Superior temporal gyrus (tissue), 1 donor: ENCODE data around the gene EVL.

Experiments
- DNase-seq: peaks from one replicate; pipeline ENCODE4 v3.0.0-alpha.2; 2016; ENCODE audit errors: extremely low spot score

The EVL gene

DNA sequence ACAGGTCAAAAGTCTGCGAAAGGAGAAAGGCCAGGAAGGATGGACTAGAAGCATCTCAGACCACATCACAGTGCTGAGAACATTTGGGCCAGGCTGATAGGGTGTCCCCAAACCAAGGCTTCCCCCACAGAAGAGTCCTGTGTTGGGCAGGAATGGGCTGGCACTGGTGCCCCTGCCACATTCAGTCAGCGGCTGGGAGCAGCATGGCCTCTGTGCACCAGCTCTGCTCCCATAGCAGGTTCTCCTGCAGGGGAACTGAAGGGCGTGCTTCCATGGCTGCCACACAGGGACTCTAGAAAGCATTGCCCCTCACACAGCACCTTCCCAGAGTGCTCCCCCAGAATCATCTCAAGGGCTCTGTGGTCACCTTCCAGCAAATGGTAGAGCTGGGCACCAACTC is 17.5 kb downstream of the EVL start:
- no peak for DNase-seq

DNA sequence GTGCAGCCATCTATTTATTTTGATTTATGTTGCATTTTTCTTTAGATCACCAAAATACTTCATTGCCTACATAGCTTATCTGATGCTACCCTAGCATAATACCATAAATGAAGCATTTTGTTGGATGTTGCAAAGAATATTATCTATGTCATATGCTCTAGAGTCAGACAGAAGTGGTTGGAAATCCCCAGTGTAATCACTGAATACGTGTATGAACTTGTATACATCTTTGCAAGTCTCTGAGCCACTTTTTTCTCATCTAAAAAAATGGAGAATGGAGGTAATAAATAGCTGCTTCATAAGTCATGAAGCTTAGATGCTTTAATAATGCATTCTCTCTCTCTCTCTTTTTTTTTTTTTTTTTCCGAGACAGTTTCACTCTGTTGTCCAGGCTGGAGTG is 18.5 kb downstream of the EVL start:
- DNase-seq, result no peak

DNA sequence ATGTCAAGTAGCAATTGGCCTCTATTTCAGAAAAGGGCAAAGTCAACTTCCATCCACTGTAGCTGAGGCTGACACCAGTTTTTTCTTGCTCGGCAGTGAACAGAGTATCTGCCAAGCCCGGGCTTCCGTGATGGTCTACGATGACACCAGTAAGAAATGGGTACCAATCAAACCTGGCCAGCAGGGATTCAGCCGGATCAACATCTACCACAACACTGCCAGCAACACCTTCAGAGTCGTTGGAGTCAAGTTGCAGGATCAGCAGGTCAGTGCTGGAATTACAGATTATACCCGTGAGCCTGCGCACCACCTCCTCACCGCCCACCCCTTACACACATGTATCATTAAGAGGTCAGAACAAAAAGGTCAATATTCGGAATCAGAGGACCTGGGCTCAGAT is 19.4 kb downstream of the EVL start:
- DNase-seq, result no peak

DNA sequence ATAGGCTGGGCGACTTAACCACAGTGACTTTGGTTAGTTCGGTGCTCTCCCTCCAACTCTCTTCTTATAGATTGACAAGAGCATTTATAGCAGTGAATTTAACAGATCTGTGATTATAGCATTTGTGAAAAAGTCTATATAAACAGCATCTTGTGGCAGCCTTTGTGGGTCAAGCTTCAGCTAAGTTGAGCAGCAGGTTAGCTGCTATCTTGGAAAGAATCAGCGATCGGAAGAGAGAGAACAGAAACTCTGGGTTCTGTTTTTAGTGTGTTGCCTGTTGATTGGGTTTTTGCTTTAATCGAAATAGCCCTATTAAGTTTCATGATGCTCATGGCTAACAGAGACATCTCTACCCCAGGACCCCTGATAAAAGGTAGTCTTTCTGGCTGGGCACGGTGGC is 20.2 kb downstream of the EVL start:
- DNase-seq, result no peak

DNA sequence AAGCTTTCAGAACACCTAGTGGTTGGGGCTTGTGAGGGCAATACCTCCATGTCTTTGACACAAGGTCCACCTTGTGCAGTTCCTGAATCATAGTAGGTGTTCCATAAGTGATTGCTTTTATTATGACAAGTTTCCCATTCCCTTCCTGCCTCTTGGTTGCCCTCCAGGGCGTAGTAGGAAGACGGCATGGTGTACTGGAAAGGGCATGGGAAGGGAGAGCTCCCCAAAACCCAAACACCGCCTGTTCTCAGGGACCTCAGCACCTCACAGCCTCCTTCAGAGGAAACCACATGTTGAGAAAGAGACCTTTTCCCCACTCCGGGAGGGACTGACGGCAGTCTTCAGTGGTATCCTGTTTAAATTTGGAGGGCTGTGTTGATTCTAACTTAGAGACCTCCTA is 21.1 kb downstream of the EVL start:
- DNase-seq, result no peak

DNA sequence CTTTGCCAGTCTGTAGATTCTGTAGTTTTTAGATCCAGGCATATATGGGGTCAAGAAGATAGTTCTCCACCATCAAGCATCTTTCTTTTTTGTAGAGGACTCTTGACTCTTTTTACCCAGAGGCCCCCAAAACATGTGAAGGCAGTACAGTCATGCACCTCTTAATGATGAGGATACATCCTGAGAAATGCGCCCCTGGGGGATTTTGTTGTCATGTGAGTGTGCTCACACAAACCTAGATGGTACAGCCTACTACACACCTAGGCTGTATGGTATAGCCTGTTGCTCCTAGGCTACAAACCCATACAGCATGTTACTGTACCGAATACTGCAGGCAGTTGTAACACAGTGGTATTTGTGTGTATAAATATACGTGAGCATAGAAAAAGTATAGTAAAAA is 23.0 kb downstream of the EVL start:
- DNase-seq, result no peak

DNA sequence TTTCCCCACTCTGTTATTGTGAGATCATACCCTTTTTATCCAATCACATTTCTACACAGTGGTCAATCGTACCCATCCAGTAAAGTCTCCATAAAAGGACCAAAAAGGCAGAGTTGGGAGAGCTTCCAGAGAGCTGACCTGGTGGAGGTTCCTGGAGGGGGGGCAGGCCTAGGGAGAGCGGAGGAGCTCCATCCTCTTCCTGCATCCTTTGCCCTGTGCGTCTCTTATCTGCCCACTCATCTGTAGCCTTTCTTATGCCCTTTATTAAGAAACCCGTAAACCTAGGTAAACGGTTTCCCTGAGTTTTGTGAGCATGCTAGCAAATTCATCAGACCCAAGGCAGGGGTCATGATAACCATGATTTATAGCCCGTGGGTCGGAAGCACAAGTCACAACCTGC is 26.2 kb downstream of the EVL start:
- DNase-seq, result no peak

DNA sequence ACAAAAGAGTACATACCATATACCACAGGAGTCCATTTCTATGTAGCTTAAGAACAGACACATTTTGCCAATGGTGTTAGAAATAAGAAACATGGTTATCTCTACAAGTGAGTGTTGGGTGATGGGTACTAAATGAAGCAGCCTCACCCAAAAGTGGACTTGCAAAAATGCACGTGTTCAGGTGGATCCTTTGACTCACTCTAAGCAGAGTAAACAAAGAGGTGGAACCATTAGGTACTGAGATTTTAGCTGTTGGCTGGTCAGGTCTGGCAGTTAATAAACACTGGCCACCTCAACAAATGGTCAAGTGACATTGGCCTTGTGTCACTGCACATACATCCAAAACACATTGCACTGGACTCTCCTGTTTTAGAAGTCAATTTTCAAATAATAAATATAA is 27.6 kb downstream of the EVL start:
- DNase-seq, result no peak

DNA sequence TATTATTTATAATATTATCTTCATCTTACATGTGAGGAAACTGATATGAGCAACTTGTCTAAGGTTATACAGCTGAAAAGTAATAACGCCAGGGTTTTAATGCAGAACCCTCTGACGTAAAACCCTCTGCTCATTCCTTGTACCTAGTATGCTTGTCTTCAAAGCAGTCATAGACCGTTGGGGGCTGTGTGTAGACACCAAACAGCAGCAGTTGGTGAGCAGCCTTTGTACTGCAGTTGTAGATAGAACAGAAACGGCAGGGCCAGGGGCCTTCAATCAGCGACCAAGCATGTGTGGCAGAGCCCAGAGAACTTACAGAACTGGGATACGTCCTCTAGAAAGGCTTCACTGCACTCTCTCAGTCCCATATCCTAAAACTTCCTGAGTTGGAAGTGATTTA is 28.1 kb downstream of the EVL start:
- DNase-seq, result no peak

DNA sequence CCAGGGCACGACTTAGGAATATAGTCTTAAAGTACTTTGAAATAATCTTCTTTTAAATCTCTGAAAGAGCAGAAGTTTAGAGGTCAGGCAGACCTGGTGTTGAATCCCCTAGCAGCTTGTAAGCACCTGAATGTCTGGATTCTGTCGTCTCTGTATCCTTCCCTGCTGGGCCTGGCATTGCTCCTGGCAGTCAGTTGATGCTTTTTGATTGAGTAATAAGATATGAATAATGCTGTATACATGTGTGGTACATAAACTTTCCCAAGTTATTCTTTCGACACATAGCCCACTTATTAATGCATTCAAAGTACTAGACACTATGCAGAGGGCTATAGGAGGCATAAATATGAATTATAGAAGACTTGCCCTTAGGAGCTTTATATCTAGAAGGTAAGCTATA is 31.4 kb downstream of the EVL start:
- DNase-seq, result no peak

DNA sequence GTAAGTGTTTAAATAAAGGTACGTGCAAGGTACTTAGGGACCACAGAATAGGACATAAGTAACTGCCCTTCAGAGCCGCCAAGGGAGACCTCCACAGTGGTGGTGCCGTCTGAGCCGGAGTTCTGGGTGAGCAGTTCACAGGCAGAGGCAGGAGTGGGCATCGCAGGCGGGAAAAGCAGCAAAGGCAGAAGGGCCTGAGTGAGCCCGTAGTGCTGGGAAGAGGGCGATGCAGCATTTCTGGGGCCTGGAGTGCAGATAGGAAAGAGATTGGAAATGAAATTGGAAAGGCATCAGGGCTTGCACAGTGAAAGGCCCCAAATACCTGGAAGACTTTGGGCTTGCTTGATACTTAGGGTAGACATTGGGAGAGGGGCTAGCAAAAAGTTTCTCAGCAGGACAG is 32.9 kb downstream of the EVL start:
- DNase-seq, result no peak

DNA sequence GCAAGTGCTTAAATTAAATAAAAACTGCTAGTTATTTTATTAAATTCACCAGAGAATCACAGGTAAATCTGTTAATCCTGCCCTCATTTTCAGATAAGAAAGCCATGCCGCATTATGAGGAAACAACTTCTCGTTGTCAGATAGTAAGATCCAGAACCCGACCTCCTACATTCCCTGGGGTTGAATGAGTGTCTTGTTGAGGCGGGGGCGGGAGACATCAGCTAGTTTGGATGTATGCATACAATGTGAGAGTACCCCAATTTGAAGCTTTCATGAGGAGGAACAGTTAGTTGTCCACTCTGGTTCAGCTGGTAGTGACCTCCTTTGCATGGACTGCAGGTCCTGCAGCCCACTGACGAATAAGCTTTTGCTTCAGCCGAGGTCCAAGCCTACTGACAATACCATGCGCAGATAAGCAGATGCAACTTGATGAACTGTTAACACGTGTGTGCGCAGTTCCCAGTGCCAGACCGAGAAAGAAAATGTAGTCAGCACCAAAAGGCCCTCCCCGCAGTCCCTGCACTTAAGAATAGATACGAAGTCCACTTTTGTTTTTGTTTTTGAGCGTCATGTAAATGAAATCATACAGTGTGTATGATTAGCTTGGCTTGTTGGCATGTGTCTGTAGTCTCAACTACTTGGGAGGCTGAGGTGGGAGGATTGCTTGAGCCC is 34.9 kb downstream of the EVL start:
- DNase-seq, result no peak

DNA sequence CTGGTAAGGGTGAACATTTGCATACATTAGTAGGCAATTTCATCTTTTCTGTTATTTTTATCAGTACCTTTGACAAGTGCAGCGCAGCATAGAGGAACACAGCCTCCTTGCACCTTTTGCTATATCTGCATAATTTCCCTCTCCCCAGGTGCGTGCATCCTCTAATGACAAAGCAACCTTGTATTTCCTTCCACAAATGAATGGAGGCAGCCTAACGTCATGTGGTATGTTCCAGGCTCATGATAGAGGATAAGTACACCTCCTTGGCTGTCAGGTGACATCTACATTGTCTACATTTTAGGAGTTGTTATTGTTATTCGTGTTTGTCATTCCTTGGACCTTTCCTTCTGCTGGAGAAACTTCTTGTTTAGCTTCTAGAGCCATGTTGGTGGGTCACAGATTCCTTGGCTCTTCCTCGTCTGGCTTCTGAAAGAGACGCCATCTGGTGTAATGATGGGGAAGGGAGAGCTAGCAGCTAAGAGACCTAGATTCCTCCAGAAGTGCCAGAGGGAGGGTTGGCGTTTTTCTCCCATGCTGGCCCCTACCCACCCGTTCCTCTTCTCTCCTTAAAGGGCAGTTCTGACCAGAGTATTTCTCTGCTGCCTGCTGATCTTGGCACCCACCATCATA is 37.0 kb downstream of the EVL start:
- no peak for DNase-seq

DNA sequence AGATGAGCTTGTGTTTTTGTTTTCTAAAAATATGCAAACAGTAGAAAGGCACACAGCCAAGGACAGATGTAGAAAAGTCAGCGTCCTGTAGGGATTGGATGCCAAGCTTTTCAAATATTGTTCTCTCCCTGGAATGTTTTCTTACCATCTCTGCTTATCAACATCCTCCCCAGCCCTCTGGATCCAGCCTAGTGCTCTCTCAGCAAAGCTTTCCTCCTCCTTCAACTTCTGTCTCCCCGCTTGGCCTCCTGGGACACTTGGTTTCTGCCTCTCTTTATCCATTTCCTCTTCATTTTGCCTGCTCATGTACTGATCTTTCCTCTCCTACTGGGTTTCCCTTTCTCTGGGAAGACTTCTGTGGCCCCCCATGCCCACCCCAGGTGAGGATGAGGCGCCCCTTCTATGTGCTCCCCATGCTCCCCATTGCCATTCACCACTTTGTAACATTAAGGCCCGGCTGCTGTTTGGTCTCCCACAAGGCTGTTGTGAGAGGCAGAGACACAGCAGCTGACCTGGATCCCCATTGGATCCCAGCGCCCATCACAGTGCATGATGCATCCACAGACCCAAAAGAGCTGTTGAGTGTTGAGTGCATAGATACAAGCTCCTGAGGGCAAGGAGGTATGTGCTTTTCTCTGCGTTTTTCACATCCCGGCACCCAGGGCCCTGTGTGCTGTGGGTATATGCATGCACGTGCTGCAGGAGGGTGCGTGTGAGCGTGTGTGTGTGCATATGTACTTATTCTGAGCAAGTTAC is 38.2 kb downstream of the EVL start:
- DNase-seq, result peak; percentile 57

DNA sequence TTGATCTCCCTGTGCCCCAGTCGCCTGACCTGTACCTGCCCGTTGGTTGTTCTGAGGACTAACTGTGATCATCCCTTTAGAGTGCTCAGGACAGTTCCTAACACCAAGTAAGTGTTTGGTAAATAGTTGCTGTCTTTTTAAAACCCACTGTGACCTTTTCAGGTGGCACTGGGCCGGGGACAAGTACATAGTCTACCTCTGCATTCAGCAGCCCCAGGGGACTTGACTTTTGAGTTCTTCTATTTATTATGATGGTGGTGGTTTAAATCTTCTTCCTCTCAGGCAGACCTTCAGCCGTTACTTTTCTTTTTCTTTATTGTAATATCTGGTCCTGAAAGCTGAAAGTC is 38.8 kb downstream of the EVL start:
- DNase-seq, result no peak

DNA sequence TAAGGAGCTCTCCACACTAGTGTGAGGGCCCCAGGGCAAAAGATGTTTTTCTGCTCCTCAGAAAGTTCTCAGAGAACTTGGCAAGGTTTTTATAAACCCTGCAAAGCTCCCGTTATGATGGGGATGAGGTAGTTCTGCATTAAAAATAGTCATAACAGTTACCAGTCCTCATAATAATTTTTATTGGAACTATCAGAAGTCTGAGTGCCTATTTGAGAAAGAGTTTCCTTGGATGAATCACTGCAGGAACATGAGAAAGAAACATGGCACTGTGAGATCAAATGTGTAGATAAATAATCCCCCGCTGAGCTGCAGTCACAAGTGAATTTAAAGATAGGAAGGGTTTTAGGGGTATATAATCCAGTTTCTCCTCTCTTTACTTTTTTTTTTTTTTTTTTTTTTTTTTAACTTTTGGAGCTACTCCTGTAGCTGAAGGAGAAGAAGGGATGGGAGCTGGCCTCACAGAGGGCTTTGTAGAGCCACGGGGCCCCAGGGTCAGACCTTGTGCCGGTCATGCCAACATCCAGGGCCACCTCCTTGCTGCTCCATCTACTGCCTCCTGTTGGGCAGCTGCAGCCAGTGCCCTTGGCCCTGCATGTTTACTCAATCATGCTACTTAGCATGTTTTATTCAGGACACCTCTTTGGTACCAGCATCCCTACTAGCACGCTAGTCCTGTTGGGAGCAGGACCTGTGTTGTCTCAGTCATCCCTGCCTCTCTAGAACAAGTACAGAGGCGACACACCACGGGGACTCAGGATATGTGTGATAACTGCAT is 39.5 kb downstream of the EVL start:
- DNase-seq, result no peak

DNA sequence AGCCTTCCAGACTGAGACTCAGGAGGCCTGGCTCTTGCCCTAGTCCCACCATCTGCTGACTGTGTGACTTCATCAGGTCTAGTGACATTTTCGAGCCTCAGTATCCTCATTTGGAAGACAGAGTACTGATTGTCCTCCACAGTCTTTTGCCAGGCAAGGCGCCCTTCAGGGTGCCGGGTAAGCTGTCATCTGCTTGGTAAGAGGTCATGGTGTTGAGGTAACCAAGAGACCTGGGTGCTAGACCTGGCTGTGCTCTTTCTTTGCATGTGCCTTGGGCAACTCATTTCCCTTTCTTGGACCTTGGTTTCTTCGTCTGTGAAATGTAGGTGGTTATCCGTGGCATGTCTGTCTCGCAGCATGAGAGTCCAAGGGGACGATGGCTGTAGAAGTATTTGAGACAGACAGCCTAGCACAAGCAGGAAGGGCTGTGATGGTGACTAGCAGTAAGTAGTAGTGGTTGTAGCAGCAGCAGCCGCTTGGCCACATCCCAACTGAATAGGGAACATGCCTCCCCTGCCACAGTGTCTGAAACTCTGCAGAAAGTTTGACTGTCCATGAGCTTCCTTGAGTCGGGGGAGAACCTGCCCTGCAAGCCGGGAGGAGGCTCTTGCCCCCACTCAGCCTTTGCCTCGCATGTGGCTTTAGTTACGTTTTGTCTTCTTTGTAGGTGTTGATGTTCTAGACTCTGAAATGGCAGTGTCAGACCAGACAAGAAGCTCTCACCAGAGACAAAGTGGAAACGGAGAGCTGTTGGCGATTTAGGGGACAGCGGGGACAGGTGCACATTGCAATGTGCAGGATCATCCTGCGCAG is 40.3 kb downstream of the EVL start:
- DNase-seq, result no peak

DNA sequence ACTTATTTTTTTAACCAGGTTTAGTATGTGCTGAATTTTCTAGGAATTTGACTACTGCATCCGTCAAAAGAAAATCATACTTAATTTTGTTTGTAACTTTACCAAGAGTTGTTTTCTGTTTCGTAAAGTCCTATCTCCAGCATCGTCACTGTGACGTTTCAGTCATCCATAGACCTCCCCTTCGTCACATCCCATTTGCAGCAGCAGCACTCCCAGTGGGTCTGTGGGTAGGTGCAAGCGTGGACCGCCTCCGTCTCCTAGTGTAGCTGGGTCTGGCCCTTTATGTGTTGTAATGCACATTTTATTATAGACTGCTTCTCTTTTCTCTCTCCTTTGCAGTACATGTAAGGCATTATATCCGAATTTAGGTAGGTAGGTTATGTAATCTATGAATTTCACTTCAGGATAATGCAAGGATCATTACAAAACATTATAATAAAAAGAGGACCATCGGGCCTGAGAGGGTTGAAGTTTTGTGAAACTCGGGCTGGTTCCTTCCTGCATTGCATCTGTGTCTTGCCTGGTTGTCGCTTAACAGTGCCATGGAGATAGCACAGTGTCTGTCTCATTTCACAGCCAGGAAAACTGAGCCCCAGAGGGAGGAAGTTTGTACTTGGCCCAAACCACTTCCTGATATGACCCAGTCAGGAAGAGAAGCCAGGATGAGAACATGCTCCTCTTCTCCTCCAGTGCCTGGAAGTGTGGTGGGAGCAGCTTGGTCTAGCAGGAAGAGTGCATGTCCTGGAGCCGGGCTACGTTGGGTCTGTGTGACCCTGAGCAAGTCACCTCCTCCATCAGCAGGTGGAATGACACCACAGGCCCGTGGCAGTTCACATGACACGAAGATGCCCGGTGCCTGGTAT is 41.3 kb downstream of the EVL start:
- DNase-seq, result no peak

DNA sequence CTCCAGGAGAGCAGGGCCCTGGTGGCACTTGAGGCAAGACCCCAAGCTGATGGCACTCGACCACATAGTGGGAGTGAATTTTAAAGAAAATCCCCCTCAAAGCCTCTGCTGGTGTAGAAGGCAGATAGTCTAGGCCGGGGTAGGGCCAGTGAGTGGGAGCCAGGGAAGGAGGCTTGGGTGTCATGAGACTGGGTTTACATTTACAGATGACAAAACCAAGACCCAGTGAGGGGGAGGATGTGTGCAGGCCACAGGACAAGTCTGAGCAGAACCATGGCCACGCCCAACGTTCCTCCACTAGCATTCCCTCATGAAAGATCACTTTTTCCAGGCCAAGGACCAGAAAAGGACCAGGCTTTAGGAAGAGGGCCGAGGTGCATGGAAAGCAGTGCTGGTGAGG is 42.0 kb downstream of the EVL start:
- DNase-seq, result no peak

DNA sequence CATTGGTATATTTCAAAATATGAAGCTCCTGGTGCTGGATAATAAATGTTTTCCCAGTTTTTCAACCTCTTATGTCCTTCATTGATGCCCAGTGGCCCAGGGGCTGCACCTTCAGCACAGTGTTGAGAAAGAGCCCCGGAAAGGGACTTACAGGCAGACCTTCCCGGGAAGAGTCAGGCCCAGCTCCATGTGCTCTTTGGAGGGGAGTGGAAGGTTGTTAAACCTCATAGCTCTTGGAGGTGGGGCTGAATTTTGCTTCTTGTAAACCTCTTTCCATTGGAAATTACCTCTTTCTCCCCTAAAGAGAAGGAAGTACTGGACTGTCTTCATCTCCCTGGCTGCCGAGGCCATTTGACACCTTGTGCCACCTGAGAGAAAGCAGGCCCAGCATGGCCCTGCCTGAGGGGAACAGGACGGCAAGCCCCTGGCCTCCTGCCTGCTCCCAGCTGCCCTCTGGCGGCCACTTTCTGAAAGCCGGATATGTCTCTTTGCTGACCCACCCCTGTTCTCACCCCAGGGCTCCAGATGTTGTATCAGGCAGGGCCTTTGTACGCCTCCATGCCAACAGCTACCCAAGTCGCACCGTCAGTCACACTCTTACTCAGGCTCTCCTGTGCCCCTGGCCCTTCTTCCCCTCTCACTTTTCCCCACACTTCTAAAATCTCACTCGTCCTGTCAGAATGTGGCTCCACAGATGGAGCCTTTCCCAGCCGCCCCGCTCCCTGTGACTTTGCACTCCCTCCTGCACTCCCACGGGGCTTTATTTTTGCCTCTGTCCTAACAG is 43.0 kb downstream of the EVL start:
- DNase-seq, result peak; percentile 89
